ENCODE measurements around the gene GPANK1.

Gene GPANK1

GRCh38 chr6:31691564-31692108, 26.8 kb upstream of the GPANK1 start:
- in situ Hi-C loops (cut with MboI; ENCODE audit: low sequenced_read_pairs) = no loop called here

- in situ Hi-C loops (cut with MboI; ENCODE audit: low sequenced_read_pairs) = no loop called here
Observed at GRCh38 chr6:31691078-31691463, 26.3 kb upstream of the GPANK1 start.

GRCh38 chr6:31690231-31691077, 25.7 kb upstream of the GPANK1 start:
- in situ Hi-C loops (cut with MboI; ENCODE audit: low sequenced_read_pairs) = no loop called here

DNA sequence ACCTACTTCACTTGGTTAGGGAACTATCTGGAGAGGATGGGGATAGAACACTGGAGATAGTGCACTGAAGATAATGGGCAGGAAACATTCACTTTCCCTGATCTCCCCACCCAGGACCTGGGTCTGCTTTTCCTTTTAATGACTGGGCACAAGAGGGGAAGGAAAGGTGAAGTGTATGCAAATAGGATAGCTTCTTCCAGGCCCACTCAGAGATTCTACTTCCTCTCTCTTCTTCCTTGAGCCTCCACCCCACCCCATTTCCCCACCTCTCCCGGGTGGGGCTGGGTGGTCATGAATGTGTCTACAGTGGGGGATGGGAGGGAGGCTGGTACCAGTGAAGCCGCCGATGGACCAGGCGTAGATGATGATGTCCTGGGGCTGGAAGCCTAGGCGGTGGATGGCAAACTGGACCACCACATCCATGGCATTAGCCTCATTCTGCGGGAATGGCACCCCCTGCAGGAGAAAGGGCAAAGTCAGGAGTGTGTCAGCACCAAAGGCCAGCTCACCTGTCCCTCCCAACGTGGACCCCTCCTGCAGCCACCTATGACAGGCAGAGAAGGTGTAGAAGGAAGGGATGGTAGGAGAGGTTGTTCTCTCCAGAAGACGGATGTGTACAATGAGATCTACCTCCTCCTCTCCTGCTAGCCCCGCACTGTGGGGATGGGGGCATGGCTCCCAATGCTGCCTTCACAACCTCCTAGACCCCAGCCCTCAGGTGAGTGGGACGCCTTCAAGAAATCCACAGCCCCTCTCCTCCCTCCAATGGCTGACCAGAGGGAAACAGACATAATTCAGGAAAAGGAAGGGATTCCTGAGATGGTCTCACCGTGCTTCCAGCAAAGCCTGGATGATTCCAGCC, 24.7 kb upstream of the GPANK1 start:
- in situ Hi-C loops (cut with MboI; ENCODE audit: low sequenced_read_pairs) = no loop called here

DNA sequence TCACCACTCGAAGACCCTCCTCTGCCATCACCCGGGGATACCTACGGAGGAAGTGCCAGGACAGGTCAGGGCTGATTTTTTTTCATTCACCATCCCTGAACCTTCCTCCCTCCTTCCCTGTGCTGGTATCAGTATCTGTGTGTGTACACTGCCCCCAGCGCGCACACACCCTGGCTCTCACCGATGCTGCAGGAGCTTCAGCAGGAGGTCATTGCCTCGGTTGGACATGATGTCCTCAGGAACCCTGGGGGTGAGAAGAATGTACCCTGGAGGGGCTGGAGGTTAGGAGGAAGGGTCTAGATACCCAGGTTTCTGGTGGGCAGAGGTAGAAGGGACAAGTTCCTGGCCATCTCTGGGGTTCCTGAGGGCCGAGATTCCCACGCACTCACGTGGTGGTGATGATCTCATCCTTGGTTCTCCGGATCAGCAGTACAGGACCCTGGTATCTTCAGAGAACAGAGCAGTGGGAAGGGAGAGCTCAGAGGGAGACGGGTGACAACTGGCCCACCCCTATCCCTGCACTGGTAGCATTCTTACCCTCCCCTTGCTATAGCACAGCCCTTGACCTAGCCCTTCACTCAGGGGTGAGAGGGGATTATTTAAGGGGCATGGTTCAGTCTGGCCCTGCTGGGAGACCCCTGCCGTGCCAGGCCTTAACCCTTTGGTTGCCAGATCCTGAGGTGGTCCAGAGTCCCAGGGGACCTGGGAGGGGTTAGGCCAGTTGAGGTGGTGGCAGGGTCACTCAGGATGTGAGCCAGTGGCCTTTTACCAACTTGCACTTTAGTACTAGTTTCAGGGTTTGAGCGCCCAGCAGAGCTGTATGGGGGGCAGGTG, 23.3 kb upstream of the GPANK1 start:
- in situ Hi-C loops (cut with MboI; ENCODE audit: low sequenced_read_pairs) = no loop called here

DNA sequence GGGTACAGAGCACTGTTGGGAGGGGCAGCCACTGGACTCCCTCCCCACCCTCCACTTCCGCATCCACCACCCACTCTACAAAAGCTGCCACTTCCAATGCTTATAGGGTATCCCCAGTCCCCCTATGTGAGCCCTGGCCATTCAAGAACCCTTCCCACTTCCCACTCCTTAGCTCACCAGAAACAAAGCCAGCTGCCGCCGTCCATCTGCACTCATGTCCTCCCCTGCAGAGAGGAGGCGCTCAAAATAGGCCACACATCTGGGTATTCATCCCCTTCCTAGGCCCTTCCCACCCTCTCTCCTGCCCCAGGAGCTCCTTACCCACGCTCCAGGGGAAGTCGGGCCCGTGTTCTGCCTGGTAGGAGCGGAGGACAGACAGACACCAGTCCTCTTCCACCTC, 22.5 kb upstream of the GPANK1 start:
- in situ Hi-C loops (cut with MboI; ENCODE audit: low sequenced_read_pairs) = no loop called here

DNA sequence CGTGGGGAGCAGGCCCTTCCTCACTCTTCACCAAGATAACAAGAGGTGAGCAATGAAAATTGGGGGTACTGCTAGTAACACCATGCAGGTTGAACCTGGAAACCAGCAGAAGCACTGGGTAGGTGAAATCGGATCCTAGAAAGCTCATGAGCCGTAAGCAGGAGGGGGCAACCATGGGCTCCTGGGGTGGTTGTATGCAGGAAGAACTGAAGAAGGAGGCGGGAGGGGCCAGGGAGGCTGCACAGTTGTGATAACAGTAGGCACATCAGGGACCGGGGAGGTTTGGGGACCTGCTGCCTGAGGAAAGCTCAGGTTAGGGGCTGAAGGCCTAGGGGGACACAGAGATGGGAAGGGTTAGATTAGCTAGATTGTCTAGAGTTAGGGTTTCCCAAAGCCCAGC, 21.7 kb upstream of the GPANK1 start:
- in situ Hi-C loops (cut with MboI; ENCODE audit: low sequenced_read_pairs) = no loop called here

- in situ Hi-C loops (cut with MboI; ENCODE audit: low sequenced_read_pairs) = no loop called here
Observed at GRCh38 chr6:31683591-31683990, 18.8 kb upstream of the GPANK1 start.

- in situ Hi-C loops (cut with MboI; ENCODE audit: low sequenced_read_pairs) = no loop called here
Observed at GRCh38 chr6:31681135-31681671, 16.4 kb upstream of the GPANK1 start.

DNA sequence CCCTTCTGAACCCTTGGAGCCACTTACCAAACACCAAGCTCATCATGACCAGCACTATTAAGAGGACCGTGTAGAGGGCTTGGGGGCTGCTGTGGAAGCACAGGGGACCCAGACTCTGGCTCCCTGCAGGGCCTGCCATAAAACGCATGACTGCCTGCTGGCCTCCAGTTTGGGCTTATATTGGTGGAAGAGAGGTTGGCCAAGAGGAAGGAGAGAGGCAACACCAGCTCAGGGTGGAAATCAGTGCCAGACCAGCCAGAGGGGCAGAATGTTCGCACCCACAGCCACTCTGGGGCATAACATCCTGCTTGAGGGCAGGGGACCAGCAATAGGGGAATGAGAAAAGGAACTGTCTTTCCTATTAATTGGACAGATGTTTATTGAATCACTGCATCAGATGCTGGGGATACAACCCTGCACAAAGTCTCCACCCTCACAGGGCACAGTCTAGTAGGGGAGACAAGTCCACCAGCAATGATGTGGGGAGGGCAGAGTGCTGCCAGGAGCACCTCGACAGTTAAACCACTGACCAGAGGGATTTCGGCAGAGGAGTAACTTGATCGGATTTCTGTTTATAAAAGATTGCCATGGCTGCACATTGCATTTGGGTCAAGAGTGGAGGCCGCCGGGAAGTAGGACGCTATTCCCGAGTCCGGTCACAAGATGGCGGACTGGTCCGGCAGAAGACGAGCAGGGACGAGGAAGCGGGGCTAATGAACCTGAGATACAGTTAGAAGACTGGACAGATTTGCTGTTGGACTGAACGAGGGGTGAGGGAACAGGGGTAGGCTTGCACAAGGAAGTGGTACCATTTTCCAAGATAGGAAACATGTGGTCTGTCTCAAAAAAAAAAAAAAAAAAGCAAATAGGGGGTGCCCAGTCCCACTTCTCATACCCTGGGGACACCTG, 15.7 kb upstream of the GPANK1 start, which contains the start of gene LY6G5C:
LY6G5C (minus strand) TSS at position 842 of the 909 bp plus-strand sequence; CDS start at position 148, 694 bp downstream.
- in situ Hi-C loops (cut with MboI; ENCODE audit: low sequenced_read_pairs) = no loop called here

DNA sequence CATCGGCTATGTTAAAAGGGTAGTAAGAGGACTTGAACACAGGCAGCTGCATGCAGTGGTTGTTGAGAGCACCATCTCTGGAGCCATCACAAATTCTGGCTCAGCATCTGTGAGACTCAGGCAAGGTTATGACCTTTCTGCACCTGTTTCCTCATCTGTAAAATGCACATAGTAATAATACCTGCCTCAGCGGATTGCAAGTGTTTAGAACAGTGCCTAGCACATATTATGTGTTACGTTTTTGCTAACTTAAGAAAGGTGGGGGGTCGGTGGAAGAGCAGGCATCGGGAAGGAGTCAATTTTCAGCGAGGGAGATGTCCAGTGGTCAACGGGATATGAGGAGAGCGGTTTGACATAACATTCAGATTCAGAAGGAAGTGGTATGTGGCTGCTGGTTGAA, 13.2 kb upstream of the GPANK1 start:
- in situ Hi-C loops (cut with MboI; ENCODE audit: low sequenced_read_pairs) = no loop called here

DNA sequence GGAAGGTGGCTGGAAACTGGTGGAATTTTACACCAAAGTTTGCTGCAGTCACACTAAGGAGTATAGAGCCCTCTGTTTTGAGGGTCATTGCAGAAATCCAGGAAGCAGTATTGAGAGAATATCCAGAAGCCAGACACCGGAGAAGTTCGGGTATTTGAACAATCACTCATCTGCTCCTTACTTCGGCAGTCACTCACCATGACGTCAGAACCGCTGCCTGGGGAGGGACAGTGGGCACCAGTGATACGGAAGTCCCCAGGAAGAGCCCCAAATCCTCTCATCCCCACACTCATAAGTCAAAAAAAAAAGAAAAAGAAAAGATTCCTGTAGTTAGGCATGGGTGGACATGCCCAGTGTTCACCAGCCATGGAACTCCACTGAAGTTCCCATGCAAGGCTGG, 12.1 kb upstream of the GPANK1 start:
- in situ Hi-C loops (cut with MboI; ENCODE audit: low sequenced_read_pairs) = no loop called here

DNA sequence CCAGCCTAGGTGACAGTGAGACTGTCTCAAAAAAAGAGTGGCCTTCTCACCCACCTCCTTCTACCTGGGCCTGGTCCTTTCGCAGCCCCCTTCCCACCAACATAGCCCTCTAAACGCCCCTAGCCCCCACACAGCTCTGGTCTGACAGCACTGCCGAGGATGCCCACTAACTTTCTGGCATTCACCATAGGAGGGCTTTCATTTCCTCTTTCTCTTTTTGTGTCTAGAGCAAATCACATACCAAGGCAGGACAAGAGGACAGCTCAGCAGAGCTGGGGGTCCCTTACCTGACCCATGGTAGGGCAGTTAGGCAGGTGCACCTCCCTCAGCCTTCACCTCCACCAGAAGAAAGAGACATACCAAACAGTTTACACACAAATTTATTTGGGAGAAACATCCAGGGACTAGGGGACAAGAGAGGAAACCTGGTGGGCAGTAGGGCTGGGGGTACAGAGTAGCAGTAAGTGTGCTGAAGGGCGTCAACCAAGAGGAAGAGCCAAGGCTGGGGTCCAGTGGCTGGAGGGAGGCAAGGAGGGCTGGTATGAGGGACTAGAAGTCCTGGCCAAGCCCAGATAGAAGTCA, 11.6 kb upstream of the GPANK1 start:
- in situ Hi-C loops (cut with MboI; ENCODE audit: low sequenced_read_pairs) = no loop called here

DNA sequence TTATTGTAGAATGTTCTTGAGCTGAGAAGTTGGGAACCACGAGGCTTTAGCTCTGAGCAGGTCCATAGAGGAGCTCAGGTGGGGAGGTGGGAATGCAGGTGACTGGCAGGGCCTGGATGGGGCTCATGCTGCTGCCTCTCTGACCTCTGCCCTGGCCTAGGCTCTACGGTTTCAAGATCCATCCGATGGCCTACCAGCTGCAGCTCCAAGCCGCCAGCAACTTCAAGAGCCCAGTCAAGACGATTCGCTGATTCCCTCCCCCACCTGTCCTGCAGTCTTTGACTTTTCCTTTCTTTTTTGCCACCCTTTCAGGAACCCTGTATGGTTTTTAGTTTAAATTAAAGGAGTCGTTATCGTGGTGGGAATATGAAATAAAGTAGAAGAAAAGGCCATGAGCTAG, 4.9 kb upstream of the GPANK1 start, which contains the start of gene LY6G5B:
LY6G5B (plus strand) TSS at position 301 of the 400 bp plus-strand sequence. CDS start 975 bp downstream, outside the sequence.
- in situ Hi-C loops (cut with MboI; ENCODE audit: low sequenced_read_pairs) = no loop called here

- in situ Hi-C loops (cut with MboI; ENCODE audit: low sequenced_read_pairs) = no loop called here
Observed at GRCh38 chr6:31666337-31666965, 1.7 kb upstream of the GPANK1 start.

DNA sequence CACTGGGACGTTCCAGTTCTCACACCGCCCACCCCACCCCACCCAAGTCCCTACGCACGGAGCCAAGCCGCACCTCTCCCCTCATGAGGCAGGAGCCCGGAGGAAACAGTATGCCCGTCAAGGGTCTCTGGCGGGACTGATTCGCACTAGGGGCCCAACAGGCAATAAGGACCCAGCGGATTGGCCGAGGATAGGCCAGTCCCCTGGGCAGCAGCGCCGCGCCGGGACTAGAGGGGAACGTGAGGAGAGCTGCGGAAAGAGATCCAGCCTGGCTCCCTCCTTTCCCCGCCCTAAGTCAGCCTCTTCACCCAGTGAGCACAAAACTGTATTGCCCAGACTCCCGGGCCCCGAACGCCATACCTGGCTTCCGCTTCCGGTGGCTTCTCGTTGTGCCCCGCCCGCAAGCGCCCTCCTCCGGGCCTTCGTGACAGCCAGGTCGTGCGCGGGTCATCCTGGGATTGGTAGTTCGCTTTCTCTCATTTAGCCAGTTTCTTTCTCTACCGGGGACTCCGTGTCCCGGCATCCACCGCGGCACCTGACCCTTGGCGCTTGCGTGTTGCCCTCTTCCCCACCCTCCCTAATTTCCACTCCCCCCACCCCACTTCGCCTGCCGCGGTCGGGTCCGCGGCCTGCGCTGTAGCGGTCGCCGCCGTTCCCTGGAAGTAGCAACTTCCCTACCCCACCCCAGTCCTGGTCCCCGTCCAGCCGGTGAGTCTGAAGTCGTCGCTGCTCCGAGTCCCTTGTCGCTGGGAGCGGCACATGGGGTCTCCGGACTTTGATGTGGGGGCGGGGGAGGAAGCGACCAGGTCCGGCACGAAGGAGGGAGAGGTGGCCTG, 922 bp upstream of the GPANK1 start, which contains the start of gene CSNK2B:
CSNK2B (plus strand) TSS at position 580 of the 836 bp plus-strand sequence. CDS start 752 bp downstream, outside the sequence.
- in situ Hi-C loops (cut with MboI; ENCODE audit: low sequenced_read_pairs) = no loop called here
